Ovary (tissue), 9 donors: ENCODE data around the gene LYZL6. TPM values are rescaled to one million over a fixed set of nuclear protein-coding genes. Genes with fewer than 3 reads are reported as not detected.

Source experiments
- DNase-seq, 5 donors: peaks; one replicate each; pipeline ENCODE4 v3.0.0-alpha.2; 2019 to 2020
- H3K27ac ChIP-seq, 2 donors: fragments of 200-600 bp; one replicate each; pipeline versions ENCODE4 v1.5.1 to v1.8.0; 2019 to 2022
- H3K27me3 ChIP-seq: fragments of 200-600 bp; one replicate; pipeline ENCODE4 v1.8.0; 2022
- H3K36me3 ChIP-seq: fragments of 200-600 bp; sonication (generic); one replicate; pipeline ENCODE4 v1.5.1; 2019
- H3K4me1 ChIP-seq: one replicate; pipeline ENCODE4 v1.8.1; 2013; ENCODE audit warnings: mild to moderate bottlenecking, moderate library complexity; ENCODE audit not compliant: insufficient read depth
- H3K4me3 ChIP-seq: fragments of 200-600 bp; sonication (generic); one replicate; pipeline ENCODE4 v1.5.1; 2017
- H3K9me3 ChIP-seq, 2 donors: fragments of 200-600 bp in 1 of 2; sonication (generic) in 1 of 2; one replicate each; pipeline versions ENCODE4 v1.5.1 to v1.8.1; 2013 to 2019; ENCODE audit warnings: mild to moderate bottlenecking in 1 of 2, moderate library complexity in 1 of 2
- CTCF ChIP-seq, 3 donors: fragments of 450-650 bp in 2 of 3; fragments of 200-600 bp in 1 of 3; IDR thresholded peaks; one replicate each; pipeline versions ENCODE4 v1.5.1 to v1.8.0; 2016 to 2022; ENCODE audit warnings: antibody characterized with exemption in 3 of 3, mild to moderate bottlenecking in 1 of 3
- EP300 ChIP-seq: sonication (generic); formaldehyde crosslinking; IDR thresholded peaks from one replicate; pipeline ENCODE4 v1.6.1; 2017; ENCODE audit warnings: antibody characterized with exemption
- POLR2A ChIP-seq: fragments of 450-650 bp; IDR thresholded peaks from one replicate; pipeline ENCODE4 v1.6.1; 2017; ENCODE audit warnings: antibody characterized with exemption, mild to moderate bottlenecking, moderate library complexity
- WGBS, 3 donors: extraction: QIAGEN DNeasy Blood & Tissue Kit in 1 of 3; methylation state at CpG; one replicate each; pipeline versions ENCODE4 v1.1.5 to v1.1.7; 2013 to 2017; 5-methylcytosine and 5-hydroxymethylcytosine counted together
- intact Hi-C, 4 donors: fragments of 100-400 bp; cut with DNase I; formaldehyde crosslinking; loops; one replicate each; pipeline versions ENCODE4 v1.11.0 to v1.15.1; 2022 to 2023
- polyA plus RNA-seq, 2 donors: library from polyadenylated mRNA; stranded (reverse); fragments of 200-250 nt in 1 of 2; fragments of 350-450 nt in 1 of 2; fragmentation: Illumina TruSeq in 1 of 2; extraction: RNeasy Lipid Tissue Mini Kit (QIAGEN cat#74804) in 1 of 2; gene quantifications; one replicate each; pipeline ENCODE4 v1.2.3, GENCODE V29; 2013 to 2014
- total RNA-seq, 7 donors: library from RNA; depleted of rRNA in 2 of 7; stranded (reverse); fragments of >200 nt in 2 of 7; fragmentation: NEBNext Ultra II Directional in 3 of 7; extraction: Animal tissue kit (Norgen Biotek cat#: 25700) in 3 of 7; gene quantifications; one replicate each; pipeline versions ENCODE4 v1.1.0 to v1.2.4, GENCODE V29; 2016 to 2023
- donor health status: DM: no; HTN: no; CAD: no; lungs with moderate emphysema.
- donor health status: DM: no; HTN: no; CAD: no.
- donor health status: Bipolar disorder and iron deficiency.
- donor health status: DM: yes; HTN: yes; CAD: no.
- donor health status: DM: no; HTN: no; CAD: no.
- donor health status: DM: yes; HTN: yes; CAD: no.

Gene LYZL6
- total and polyA plus RNA-seq, 9 donors = not detected

DNA sequence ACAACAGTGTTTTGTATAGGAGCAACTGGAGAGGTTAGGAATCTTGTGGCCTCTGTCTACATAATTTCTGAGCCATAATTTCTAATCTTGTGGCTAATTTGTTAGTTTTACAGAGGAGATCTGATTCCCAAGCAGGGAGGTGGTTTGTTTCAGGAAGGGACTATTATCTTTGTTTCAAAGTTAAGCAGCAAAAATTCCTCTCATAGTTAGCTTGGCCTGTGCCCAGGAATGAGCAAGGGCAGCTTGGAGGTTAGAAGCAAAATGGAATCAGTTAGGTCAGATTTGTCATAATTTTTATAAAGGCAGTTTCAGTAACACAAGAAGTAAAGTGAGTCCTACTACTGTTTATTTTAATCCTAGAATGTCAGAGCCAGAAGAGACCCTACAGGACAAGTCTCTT, 10.9 kb downstream of the LYZL6 start:
- Histone ChIP-seq H3K4me3 (no peak overlapping the region), H3K27ac (no peak overlapping the region), H3K36me3 (no peaks in the 10 kb centered on the region), H3K4me1 (peaks cover 3% of the 10 kb centered on the region), H3K9me3 (no peaks in the 10 kb centered on the region), H3K27me3 (no peaks in the 10 kb centered on the region)
- no peak for TF ChIP-seq POLR2A
- TF ChIP-seq CTCF (IDR thresholded peaks at IDR 0.05) = no peak
- no peak for TF ChIP-seq EP300
- DNase-seq = no peak
- intact Hi-C loops = no loop called here

GRCh38 chr17:35931794-35932425, 11.6 kb downstream of the LYZL6 start:
- Histone ChIP-seq H3K4me1 (peaks cover 3% of the 10 kb centered on the region), H3K4me3 (no peak overlapping the region), H3K27ac (no peak overlapping the region), H3K36me3 (no peaks in the 10 kb centered on the region), H3K9me3 (no peaks in the 10 kb centered on the region), H3K27me3 (no peaks in the 10 kb centered on the region)
- WGBS, 3 donors = 41 to 48% (median 47%) methylated on average over 6 of the region's 6 CpGs
- intact Hi-C loops = no loop called here
- TF ChIP-seq POLR2A (no peak), CTCF (IDR thresholded peaks at IDR 0.05) (no peak), EP300 (no peak)
- DNase-seq = peak in 1 of 5 donors; percentile 21

GRCh38 chr17:35930211-35931065, 13.1 kb downstream of the LYZL6 start, which contains the start of gene RDM1:
Gene RDM1, minus strand, starts transcription at chr17:35930773. Its CDS starts 46 bp downstream, at chr17:35930727.
- intact Hi-C loops = no loop called here
- H3K4me3 ChIP-seq = peak within 1 kb of the TSS; percentile 29
- H3K27me3 ChIP-seq = no peaks in the 10 kb centered on the region
- TF ChIP-seq EP300 (no peak), POLR2A (no peak), CTCF (IDR thresholded peaks at IDR 0.05) (no peak)
- peak in 4 of 5 donors; percentile 21 to 43 (median 34) for DNase-seq
- 1 to 3% (median 3%) methylated on average over 35 of the region's 35 CpGs for WGBS, 3 donors
- H3K27ac ChIP-seq = no peak within 1 kb of the TSS
- no peaks in the 10 kb centered on the region for H3K9me3 ChIP-seq
- H3K4me1 ChIP-seq = peaks cover 3% of the 10 kb centered on the region
- no peaks in the 10 kb centered on the region for H3K36me3 ChIP-seq

- H3K4me3 ChIP-seq = no peak overlapping the region
- intact Hi-C loops = no loop called here
- no peaks in the 10 kb centered on the region for H3K9me3 ChIP-seq
- H3K27ac ChIP-seq = no peak overlapping the region
- H3K27me3 ChIP-seq = no peaks in the 10 kb centered on the region
- DNase-seq = no peak
- TF ChIP-seq EP300 (no peak), CTCF (IDR thresholded peaks at IDR 0.05) (no peak), POLR2A (no peak)
- peaks cover 3% of the 10 kb centered on the region for H3K4me1 ChIP-seq
- no peaks in the 10 kb centered on the region for H3K36me3 ChIP-seq
Measured at GRCh38 chr17:35927714-35928113, 15.8 kb downstream of the LYZL6 start.
